GM23338 (cell line): ENCODE data around the gene NPW. TPM values are rescaled to one million over a fixed set of nuclear protein-coding genes. Genes with fewer than 3 reads are reported as not detected.

Source experiments
- ATAC-seq: fragments of 200-7000 bp; cut with Tn5 transposase; 3 replicates; pipeline ENCODE4 v1.9.1; 2020
- DNase-seq: peaks from one replicate; pipeline ENCODE4 v3.0.0-alpha.2; 2015; ENCODE audit warnings: low spot score
- H2AFZ ChIP-seq: fragments of 200-600 bp; sonication (generic); 2 replicates; pipeline ENCODE4 v1.8.0; 2016; ENCODE audit warnings: antibody characterized with exemption, mild to moderate bottlenecking, moderate library complexity
- H3F3A ChIP-seq: fragments of 200-600 bp; sonication (generic); replicated peaks from 2 replicates; pipeline ENCODE4 v1.8.0; 2017; ENCODE audit warnings: antibody characterized with exemption, mixed run types, low read depth
- H3K27ac ChIP-seq: fragments of 200-600 bp; sonication (generic); 2 replicates; pipeline ENCODE4 v1.6.1; 2016; ENCODE audit warnings: low read depth
- H3K27me3 ChIP-seq: fragments of 200-600 bp; sonication (generic); 2 replicates; pipeline ENCODE4 v1.8.0; 2016; ENCODE audit warnings: mild to moderate bottlenecking, mixed run types, moderate library complexity; ENCODE audit not compliant: insufficient read depth
- H3K36me3 ChIP-seq: fragments of 200-600 bp; sonication (generic); 2 replicates; pipeline ENCODE4 v1.8.0; 2016; ENCODE audit warnings: mild to moderate bottlenecking; ENCODE audit not compliant: insufficient read depth
- H3K4me1 ChIP-seq: fragments of 200-600 bp; sonication (generic); 2 replicates; pipeline ENCODE4 v1.8.0; 2016; ENCODE audit warnings: mild to moderate bottlenecking, moderate library complexity; ENCODE audit not compliant: insufficient read depth
- H3K4me2 ChIP-seq: fragments of 200-600 bp; sonication (generic); 2 replicates; pipeline ENCODE4 v1.7.1; 2017; ENCODE audit warnings: mixed run types
- H3K4me3 ChIP-seq: fragments of 200-600 bp; sonication (generic); 2 replicates; pipeline ENCODE4 v1.6.1; 2016; ENCODE audit warnings: mixed run types
- H3K79me2 ChIP-seq: fragments of 200-600 bp; sonication (generic); replicated peaks from 2 replicates; pipeline ENCODE4 v1.8.0; 2017; ENCODE audit warnings: mild to moderate bottlenecking; ENCODE audit not compliant: insufficient read depth
- H3K9me2 ChIP-seq: fragments of 200-600 bp; sonication (generic); 2 replicates; pipeline ENCODE4 v1.8.0; 2017; ENCODE audit not compliant: insufficient read depth
- H4K20me1 ChIP-seq: fragments of 200-600 bp; sonication (generic); replicated peaks from 2 replicates; pipeline ENCODE4 v1.8.0; 2017; ENCODE audit warnings: mild to moderate bottlenecking; ENCODE audit not compliant: insufficient read depth
- H3K27ac Mint-ChIP-seq: 2 replicates; pipeline ENCODE4 v1.8.0; 2020; ENCODE audit warnings: inconsistent platforms, mild to moderate bottlenecking, moderate library complexity, mixed read lengths
- H3K27me3 Mint-ChIP-seq: 3 replicates; pipeline ENCODE4 v1.8.0; 2022; ENCODE audit warnings: low read depth, mild to moderate bottlenecking, moderate library complexity, mixed read lengths, inconsistent platforms; ENCODE audit not compliant: insufficient read depth, poor library complexity
- H3K36me3 Mint-ChIP-seq: 3 replicates; pipeline ENCODE4 v1.8.0; 2021; ENCODE audit warnings: low read depth, mild to moderate bottlenecking, inconsistent platforms, moderate library complexity, mixed read lengths
- H3K4me1 Mint-ChIP-seq: 3 replicates; pipeline ENCODE4 v1.8.0; 2020; ENCODE audit warnings: mild to moderate bottlenecking, inconsistent platforms, mixed read lengths
- H3K4me3 Mint-ChIP-seq: 3 replicates; pipeline ENCODE4 v1.8.0; 2021; ENCODE audit warnings: moderate library complexity, mild to moderate bottlenecking, inconsistent platforms, mixed read lengths
- H3K9me3 Mint-ChIP-seq: 3 replicates; pipeline ENCODE4 v1.8.0; 2020; ENCODE audit warnings: moderate library complexity, mild to moderate bottlenecking, inconsistent platforms, mixed read lengths
- CREB1 ChIP-seq: fragments of 250-450 bp; sonication (Bioruptor Pico); IDR thresholded peaks from 2 replicates; pipeline ENCODE4 v1.5.0; 2020; ENCODE audit warnings: low read depth, mild to moderate bottlenecking, moderate library complexity
- ETS1 ChIP-seq: IDR thresholded peaks from 2 replicates; pipeline ENCODE4 v1.6.1; 2016; ENCODE audit warnings: antibody characterized with exemption
- JUNB ChIP-seq: IDR thresholded peaks from one replicate; pipeline ENCODE4 v1.6.1; 2016; ENCODE audit warnings: antibody characterized with exemption; ENCODE audit not compliant: unreplicated experiment
- NANOG ChIP-seq: IDR thresholded peaks from 2 replicates; pipeline ENCODE4 v1.6.1; 2016; ENCODE audit warnings: antibody characterized with exemption, borderline replicate concordance
- POLR2AphosphoS5 ChIP-seq: IDR thresholded peaks from 2 replicates; pipeline ENCODE4 v1.6.1; 2016; ENCODE audit warnings: antibody characterized with exemption, low read depth
- ZNF114 ChIP-seq: fragments of 250-450 bp; sonication (Bioruptor Pico); IDR thresholded peaks from 2 replicates; pipeline ENCODE4 v1.5.0; 2020; ENCODE audit warnings: mild to moderate bottlenecking, moderate library complexity
- ZNF331 ChIP-seq: fragments of 250-450 bp; sonication (Bioruptor Pico); IDR thresholded peaks from 2 replicates; pipeline ENCODE4 v1.5.0; 2020; ENCODE audit warnings: low read depth, mild to moderate bottlenecking, moderate library complexity
- polyA plus RNA-seq: library from polyadenylated mRNA; unstranded; fragments of >200 nt; fragmentation: Nextera tagmentation; extraction: Ambion mirVana; gene quantifications from 2 replicates; pipeline ENCODE4 v1.2.1, GENCODE V29; 2016
- total RNA-seq: library from RNA; depleted of rRNA; stranded (reverse); fragments of >200 nt; shearing (Covaris generic); gene quantifications from 2 replicates; pipeline ENCODE4 v1.2.3, GENCODE V29; 2014
- TF ChIP-seq, protein P1 (sequence below): IDR thresholded peaks from one replicate; pipeline ENCODE4 v1.6.1; 2018; ENCODE audit warnings: antibody characterized with exemption; ENCODE audit not compliant: unreplicated experiment
- TF ChIP-seq, protein P2 (sequence below): fragments of 250-450 bp; sonication (Bioruptor Pico); IDR thresholded peaks from 2 replicates; pipeline ENCODE4 v1.5.0; 2020; ENCODE audit warnings: mild to moderate bottlenecking, moderate library complexity

Gene NPW
- total and polyA plus RNA-seq, 2 experiments from 2014 or later = 4.5 to 37.6 TPM

DNA sequence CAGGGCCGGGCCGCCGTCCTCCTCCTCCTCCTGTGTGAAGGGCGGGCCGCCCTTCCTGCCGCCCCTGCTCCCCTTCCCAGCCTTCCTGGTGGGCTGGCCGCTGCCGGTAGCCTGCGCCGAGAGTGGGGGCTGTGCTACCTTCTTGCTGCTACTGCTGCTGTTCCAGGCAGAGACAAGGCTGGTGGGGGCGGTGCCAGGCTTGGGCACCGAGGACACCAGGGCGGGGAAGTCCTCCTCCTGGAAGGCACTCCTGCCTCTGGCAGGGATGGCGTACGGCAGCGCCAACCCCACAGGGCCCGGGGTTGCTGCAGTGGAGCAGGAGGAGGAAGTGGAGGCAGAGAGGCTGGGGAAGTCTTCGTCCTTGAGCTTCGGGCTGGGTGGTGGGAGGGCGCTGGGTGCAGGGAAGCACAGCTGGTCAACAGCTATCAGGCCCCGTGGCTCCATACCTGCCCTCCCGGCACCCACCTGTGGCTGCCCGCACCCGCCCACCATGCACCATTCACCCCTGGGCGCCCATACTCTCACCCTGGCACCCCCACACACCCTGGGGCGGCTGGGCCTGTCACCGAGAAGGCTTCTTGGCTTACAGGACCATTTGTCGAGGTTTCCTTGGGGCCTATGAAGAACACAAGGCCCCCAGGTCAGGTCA, 19.6 kb upstream of the NPW start:
- Histone ChIP-seq H3K27ac (no peak overlapping the region), H3F3A (peaks cover 24% of the 10 kb centered on the region; the same call in 1 of the 2 replicates), H2AFZ (no peak overlapping the region), H4K20me1 (peaks cover 7% of the 10 kb centered on the region), H3K4me3 (no peak overlapping the region), H3K79me2 (peaks cover 6% of the 10 kb centered on the region; the same call in 1 of the 2 replicates), H3K4me1 (peaks cover 8% of the 10 kb centered on the region; the same call in 1 of the 2 replicates), H3K36me3 (no peaks in the 10 kb centered on the region; the same call in 1 of the 2 replicates), H3K9me2 (no peaks in the 10 kb centered on the region), H3K27me3 (no peaks in the 10 kb centered on the region), H3K4me2 (no peak overlapping the region)
- TF ChIP-seq ETS1 = no peak
- TF ChIP-seq ZNF331 (CRISPR knock-in tag) = no peak
- TF ChIP-seq ZNF114 (CRISPR knock-in tag) = no peak
- Mint-ChIP-seq H3K4me3 (no peak overlapping the region), H3K27me3 (peaks cover 4% of the 10 kb centered on the region), H3K4me1 (peaks cover 7% of the 10 kb centered on the region), H3K9me3 (no peaks in the 10 kb centered on the region), H3K27ac (no peak overlapping the region), H3K36me3 (peaks cover 31% of the 10 kb centered on the region)
- ATAC-seq (no peak), DNase-seq (no peak)

DNA sequence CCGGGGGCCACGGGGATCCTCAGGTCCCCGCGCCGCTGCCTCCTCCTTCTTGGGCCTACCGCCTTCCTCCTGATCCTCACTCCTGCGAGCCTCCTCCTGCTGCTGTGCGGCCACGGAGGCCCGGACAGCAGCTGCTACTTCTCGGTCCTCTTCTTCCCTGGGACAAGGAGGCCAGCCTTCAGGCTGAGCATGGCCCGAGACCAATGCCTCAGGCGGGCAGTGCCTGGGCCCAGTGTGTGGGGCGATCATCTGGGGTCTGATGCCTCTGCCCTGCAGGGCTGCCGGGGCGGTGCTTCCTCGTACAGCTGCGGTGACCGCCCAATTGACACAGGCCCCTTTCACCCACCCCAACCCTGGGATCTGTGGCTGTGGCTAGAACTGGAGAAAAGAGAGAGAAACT, 18.6 kb upstream of the NPW start:
- Histone ChIP-seq H3K79me2 (peaks cover 9% of the 10 kb centered on the region; the same call in 1 of the 2 replicates), H3F3A (peaks cover 22% of the 10 kb centered on the region; the same call in 1 of the 2 replicates), H2AFZ (no peak overlapping the region), H3K4me2 (no peak overlapping the region), H3K9me2 (no peaks in the 10 kb centered on the region), H3K4me1 (peaks cover 8% of the 10 kb centered on the region; the same call in 1 of the 2 replicates), H3K27ac (no peak overlapping the region), H3K27me3 (no peaks in the 10 kb centered on the region), H4K20me1 (peaks cover 13% of the 10 kb centered on the region), H3K4me3 (no peak overlapping the region), H3K36me3 (no peaks in the 10 kb centered on the region; the same call in 1 of the 2 replicates)
- DNase-seq (no peak), ATAC-seq (no peak)
- no peak overlapping the region for H3K4me3 Mint-ChIP-seq
- H3K27me3 Mint-ChIP-seq = peaks cover 4% of the 10 kb centered on the region
- no peak overlapping the region for H3K27ac Mint-ChIP-seq
- peaks cover 9% of the 10 kb centered on the region for H3K4me1 Mint-ChIP-seq
- H3K36me3 Mint-ChIP-seq = peaks cover 27% of the 10 kb centered on the region
- no peaks in the 10 kb centered on the region for H3K9me3 Mint-ChIP-seq
- TF ChIP-seq, protein P1, sequence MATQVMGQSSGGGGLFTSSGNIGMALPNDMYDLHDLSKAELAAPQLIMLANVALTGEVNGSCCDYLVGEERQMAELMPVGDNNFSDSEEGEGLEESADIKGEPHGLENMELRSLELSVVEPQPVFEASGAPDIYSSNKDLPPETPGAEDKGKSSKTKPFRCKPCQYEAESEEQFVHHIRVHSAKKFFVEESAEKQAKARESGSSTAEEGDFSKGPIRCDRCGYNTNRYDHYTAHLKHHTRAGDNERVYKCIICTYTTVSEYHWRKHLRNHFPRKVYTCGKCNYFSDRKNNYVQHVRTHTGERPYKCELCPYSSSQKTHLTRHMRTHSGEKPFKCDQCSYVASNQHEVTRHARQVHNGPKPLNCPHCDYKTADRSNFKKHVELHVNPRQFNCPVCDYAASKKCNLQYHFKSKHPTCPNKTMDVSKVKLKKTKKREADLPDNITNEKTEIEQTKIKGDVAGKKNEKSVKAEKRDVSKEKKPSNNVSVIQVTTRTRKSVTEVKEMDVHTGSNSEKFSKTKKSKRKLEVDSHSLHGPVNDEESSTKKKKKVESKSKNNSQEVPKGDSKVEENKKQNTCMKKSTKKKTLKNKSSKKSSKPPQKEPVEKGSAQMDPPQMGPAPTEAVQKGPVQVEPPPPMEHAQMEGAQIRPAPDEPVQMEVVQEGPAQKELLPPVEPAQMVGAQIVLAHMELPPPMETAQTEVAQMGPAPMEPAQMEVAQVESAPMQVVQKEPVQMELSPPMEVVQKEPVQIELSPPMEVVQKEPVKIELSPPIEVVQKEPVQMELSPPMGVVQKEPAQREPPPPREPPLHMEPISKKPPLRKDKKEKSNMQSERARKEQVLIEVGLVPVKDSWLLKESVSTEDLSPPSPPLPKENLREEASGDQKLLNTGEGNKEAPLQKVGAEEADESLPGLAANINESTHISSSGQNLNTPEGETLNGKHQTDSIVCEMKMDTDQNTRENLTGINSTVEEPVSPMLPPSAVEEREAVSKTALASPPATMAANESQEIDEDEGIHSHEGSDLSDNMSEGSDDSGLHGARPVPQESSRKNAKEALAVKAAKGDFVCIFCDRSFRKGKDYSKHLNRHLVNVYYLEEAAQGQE = no peak
- TF ChIP-seq, protein P2, sequence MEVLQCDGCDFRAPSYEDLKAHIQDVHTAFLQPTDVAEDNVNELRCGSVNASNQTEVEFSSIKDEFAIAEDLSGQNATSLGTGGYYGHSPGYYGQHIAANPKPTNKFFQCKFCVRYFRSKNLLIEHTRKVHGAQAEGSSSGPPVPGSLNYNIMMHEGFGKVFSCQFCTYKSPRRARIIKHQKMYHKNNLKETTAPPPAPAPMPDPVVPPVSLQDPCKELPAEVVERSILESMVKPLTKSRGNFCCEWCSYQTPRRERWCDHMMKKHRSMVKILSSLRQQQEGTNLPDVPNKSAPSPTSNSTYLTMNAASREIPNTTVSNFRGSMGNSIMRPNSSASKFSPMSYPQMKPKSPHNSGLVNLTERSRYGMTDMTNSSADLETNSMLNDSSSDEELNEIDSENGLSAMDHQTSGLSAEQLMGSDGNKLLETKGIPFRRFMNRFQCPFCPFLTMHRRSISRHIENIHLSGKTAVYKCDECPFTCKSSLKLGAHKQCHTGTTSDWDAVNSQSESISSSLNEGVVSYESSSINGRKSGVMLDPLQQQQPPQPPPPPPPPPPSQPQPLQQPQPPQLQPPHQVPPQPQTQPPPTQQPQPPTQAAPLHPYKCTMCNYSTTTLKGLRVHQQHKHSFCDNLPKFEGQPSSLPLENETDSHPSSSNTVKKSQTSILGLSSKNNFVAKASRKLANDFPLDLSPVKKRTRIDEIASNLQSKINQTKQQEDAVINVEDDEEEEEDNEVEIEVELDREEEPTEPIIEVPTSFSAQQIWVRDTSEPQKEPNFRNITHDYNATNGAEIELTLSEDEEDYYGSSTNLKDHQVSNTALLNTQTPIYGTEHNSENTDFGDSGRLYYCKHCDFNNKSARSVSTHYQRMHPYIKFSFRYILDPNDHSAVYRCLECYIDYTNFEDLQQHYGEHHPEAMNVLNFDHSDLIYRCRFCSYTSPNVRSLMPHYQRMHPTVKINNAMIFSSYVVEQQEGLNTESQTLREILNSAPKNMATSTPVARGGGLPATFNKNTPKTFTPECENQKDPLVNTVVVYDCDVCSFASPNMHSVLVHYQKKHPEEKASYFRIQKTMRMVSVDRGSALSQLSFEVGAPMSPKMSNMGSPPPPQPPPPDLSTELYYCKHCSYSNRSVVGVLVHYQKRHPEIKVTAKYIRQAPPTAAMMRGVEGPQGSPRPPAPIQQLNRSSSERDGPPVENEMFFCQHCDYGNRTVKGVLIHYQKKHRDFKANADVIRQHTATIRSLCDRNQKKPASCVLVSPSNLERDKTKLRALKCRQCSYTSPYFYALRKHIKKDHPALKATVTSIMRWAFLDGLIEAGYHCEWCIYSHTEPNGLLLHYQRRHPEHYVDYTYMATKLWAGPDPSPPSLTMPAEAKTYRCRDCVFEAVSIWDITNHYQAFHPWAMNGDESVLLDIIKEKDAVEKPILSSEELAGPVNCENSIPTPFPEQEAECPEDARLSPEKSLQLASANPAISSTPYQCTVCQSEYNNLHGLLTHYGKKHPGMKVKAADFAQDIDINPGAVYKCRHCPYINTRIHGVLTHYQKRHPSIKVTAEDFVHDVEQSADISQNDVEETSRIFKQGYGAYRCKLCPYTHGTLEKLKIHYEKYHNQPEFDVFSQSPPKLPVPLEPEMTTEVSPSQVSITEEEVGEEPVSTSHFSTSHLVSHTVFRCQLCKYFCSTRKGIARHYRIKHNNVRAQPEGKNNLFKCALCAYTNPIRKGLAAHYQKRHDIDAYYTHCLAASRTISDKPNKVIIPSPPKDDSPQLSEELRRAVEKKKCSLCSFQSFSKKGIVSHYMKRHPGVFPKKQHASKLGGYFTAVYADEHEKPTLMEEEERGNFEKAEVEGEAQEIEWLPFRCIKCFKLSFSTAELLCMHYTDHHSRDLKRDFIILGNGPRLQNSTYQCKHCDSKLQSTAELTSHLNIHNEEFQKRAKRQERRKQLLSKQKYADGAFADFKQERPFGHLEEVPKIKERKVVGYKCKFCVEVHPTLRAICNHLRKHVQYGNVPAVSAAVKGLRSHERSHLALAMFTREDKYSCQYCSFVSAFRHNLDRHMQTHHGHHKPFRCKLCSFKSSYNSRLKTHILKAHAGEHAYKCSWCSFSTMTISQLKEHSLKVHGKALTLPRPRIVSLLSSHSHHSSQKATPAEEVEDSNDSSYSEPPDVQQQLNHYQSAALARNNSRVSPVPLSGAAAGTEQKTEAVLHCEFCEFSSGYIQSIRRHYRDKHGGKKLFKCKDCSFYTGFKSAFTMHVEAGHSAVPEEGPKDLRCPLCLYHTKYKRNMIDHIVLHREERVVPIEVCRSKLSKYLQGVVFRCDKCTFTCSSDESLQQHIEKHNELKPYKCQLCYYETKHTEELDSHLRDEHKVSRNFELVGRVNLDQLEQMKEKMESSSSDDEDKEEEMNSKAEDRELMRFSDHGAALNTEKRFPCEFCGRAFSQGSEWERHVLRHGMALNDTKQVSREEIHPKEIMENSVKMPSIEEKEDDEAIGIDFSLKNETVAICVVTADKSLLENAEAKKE (CRISPR knock-in tag) = no peak
- TF ChIP-seq JUNB (no peak), POLR2AphosphoS5 (no peak), ETS1 (no peak), CREB1 (CRISPR knock-in tag) (no peak), ZNF114 (CRISPR knock-in tag) (no peak), NANOG (no peak)
